A673 (cell line): ENCODE data around the gene RNGTT.
"Not testable (repeated sequence)": the region's sequence is repeated elsewhere in the genome, so short reads cannot be mapped to it uniquely, and the experiment has no call there.

Experiments used
- EZH2 ChIP-seq: fragments of 200-600 bp; sonication (generic); IDR thresholded peaks from 2 replicates; pipeline ENCODE4 v1.6.1; 2017; ENCODE audit warnings: borderline replicate concordance, low read depth, mild to moderate bottlenecking, mixed read lengths, antibody characterized with exemption, low read length; ENCODE audit not compliant: poor library complexity, severe bottlenecking
- TF ChIP-seq, protein P1 (sequence below): fragments of 300-800, 200-600 bp; sonication (generic); conservative IDR thresholded peaks from 2 replicates; pipeline ENCODE4 v1.5.1; 2017; ENCODE audit warnings: low read depth, mild to moderate bottlenecking, antibody characterized with exemption, low read length, moderate library complexity, mixed read lengths

DNA sequence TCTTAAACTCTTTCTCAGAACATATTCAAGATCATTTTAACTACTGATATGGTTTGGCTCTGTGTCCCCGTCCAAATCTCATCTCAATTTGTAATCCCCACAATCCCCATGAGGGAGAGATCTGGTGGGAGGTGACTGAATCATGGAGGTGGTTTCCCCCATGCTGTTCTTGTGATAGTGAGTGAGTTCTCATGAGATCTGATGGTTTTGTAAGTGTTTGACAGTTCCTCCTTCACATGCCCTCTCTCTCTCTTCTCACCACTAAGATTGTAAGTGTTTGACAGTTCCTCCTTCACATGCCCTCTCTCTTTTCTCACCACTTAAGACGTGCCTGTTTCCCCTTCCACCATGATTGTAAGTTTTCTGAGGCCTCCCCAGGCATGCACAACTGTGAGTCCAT lies 56.3 kb downstream of the RNGTT start:
- not testable (repeated sequence) for TF ChIP-seq EZH2
- TF ChIP-seq, protein P1, sequence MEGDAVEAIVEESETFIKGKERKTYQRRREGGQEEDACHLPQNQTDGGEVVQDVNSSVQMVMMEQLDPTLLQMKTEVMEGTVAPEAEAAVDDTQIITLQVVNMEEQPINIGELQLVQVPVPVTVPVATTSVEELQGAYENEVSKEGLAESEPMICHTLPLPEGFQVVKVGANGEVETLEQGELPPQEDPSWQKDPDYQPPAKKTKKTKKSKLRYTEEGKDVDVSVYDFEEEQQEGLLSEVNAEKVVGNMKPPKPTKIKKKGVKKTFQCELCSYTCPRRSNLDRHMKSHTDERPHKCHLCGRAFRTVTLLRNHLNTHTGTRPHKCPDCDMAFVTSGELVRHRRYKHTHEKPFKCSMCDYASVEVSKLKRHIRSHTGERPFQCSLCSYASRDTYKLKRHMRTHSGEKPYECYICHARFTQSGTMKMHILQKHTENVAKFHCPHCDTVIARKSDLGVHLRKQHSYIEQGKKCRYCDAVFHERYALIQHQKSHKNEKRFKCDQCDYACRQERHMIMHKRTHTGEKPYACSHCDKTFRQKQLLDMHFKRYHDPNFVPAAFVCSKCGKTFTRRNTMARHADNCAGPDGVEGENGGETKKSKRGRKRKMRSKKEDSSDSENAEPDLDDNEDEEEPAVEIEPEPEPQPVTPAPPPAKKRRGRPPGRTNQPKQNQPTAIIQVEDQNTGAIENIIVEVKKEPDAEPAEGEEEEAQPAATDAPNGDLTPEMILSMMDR: not testable (repeated sequence)
